Measurements from ENCODE around the gene TFAM.

Gene TFAM

GRCh38 chr10:58389024-58389423 lies 3.8 kb downstream of the TFAM start:
- Histone ChIP-seq H3K27me3 (ENCODE audit: insufficient read depth, low read length) (no peaks in the 10 kb centered on the region), H3K4me1 (ENCODE audit: insufficient read depth, low read length, severe bottlenecking) (peaks cover 24% of the 10 kb centered on the region), H2AFZ (ENCODE audit: low read length) (no peak overlapping the region), H3K9ac (ENCODE audit: low read length) (no peak overlapping the region), H3K4me3 (ENCODE audit: low read depth, low read length, poor library complexity, severe bottlenecking) (no peak overlapping the region), H3K27ac (ENCODE audit: low read depth, low read length, poor library complexity, severe bottlenecking) (no peak overlapping the region), H3K79me2 (ENCODE audit: insufficient read depth, low read length) (peaks cover 21% of the 10 kb centered on the region), H3K4me2 (ENCODE audit: low read length) (no peak overlapping the region), H4K20me1 (ENCODE audit: insufficient read depth, low read length) (no peaks in the 10 kb centered on the region), H3K9me2 (ENCODE audit: low read depth, low read length) (no peaks in the 10 kb centered on the region), H3K36me3 (ENCODE audit: insufficient read depth, low read length) (peaks cover 75% of the 10 kb centered on the region), H3K9me3 (ENCODE audit: low read length) (no peaks in the 10 kb centered on the region), H3F3A (ENCODE audit: insufficient read depth, low read length) (no peaks in the 10 kb centered on the region)
- TF ChIP-seq, protein P1, sequence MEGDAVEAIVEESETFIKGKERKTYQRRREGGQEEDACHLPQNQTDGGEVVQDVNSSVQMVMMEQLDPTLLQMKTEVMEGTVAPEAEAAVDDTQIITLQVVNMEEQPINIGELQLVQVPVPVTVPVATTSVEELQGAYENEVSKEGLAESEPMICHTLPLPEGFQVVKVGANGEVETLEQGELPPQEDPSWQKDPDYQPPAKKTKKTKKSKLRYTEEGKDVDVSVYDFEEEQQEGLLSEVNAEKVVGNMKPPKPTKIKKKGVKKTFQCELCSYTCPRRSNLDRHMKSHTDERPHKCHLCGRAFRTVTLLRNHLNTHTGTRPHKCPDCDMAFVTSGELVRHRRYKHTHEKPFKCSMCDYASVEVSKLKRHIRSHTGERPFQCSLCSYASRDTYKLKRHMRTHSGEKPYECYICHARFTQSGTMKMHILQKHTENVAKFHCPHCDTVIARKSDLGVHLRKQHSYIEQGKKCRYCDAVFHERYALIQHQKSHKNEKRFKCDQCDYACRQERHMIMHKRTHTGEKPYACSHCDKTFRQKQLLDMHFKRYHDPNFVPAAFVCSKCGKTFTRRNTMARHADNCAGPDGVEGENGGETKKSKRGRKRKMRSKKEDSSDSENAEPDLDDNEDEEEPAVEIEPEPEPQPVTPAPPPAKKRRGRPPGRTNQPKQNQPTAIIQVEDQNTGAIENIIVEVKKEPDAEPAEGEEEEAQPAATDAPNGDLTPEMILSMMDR (IDR thresholded peaks at IDR 0.05; ENCODE audit: low read length), result no peak
- no peak for TF ChIP-seq EZH2 (IDR thresholded peaks at IDR 0.05; ENCODE audit: borderline replicate concordance, low read length)

DNA sequence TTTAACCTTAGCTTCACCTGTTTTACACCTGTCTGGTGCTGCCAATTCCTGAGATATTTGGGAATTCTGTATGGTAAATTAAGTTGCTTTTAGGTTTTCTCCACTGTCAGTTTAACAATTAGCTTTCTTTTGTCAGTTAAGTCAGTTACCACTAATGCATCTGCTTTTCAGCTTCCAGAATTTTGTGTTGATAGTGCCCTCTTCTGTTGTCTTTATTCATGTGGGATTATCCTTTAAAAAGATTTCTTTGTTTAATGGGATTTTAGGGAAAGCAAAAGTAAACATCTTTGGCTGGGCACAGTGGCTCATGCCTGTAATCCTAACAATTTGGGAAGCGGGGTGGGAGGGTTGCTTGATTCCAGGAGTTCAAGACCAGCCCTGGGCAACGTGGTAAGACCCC lies 8.1 kb downstream of the TFAM start:
- Histone ChIP-seq H3K9me3 (ENCODE audit: low read length) (no peaks in the 10 kb centered on the region), H3K4me1 (ENCODE audit: insufficient read depth, low read length, severe bottlenecking) (no peaks in the 10 kb centered on the region), H3K27me3 (ENCODE audit: insufficient read depth, low read length) (no peaks in the 10 kb centered on the region), H3K79me2 (ENCODE audit: insufficient read depth, low read length) (no peaks in the 10 kb centered on the region), H3K4me2 (ENCODE audit: low read length) (no peak overlapping the region), H3K4me3 (ENCODE audit: low read depth, low read length, poor library complexity, severe bottlenecking) (no peak overlapping the region), H3K27ac (ENCODE audit: low read depth, low read length, poor library complexity, severe bottlenecking) (no peak overlapping the region), H3K9me2 (ENCODE audit: low read depth, low read length) (no peaks in the 10 kb centered on the region), H3K36me3 (ENCODE audit: insufficient read depth, low read length) (peaks cover 95% of the 10 kb centered on the region), H2AFZ (ENCODE audit: low read length) (no peak overlapping the region), H3F3A (ENCODE audit: insufficient read depth, low read length) (0 out of 2 replicates have a peak, but pooled peaks cover 3% of the 10 kb centered on the region), H4K20me1 (ENCODE audit: insufficient read depth, low read length) (no peaks in the 10 kb centered on the region), H3K9ac (ENCODE audit: low read length) (no peak overlapping the region)
- TF ChIP-seq, protein P1 (IDR thresholded peaks at IDR 0.05; ENCODE audit: low read length), result no peak
- TF ChIP-seq EZH2 (IDR thresholded peaks at IDR 0.05; ENCODE audit: borderline replicate concordance, low read length), result no peak

- peaks cover 83% of the 10 kb centered on the region for H3K36me3 ChIP-seq (ENCODE audit: insufficient read depth, low read length)
- H3K4me2 ChIP-seq (ENCODE audit: low read length), result no peak overlapping the region
- H3K4me3 ChIP-seq (ENCODE audit: low read depth, low read length, poor library complexity, severe bottlenecking), result no peak overlapping the region
- H4K20me1 ChIP-seq (ENCODE audit: insufficient read depth, low read length), result no peaks in the 10 kb centered on the region
- 0 out of 2 replicates have a peak, but pooled peaks cover 3% of the 10 kb centered on the region for H3F3A ChIP-seq (ENCODE audit: insufficient read depth, low read length)
- H3K79me2 ChIP-seq (ENCODE audit: insufficient read depth, low read length), result no peaks in the 10 kb centered on the region
- no peaks in the 10 kb centered on the region for H3K27me3 ChIP-seq (ENCODE audit: insufficient read depth, low read length)
- H3K9me2 ChIP-seq (ENCODE audit: low read depth, low read length), result no peaks in the 10 kb centered on the region
- no peaks in the 10 kb centered on the region for H3K9me3 ChIP-seq (ENCODE audit: low read length)
- H3K4me1 ChIP-seq (ENCODE audit: insufficient read depth, low read length, severe bottlenecking), result no peaks in the 10 kb centered on the region
- H3K9ac ChIP-seq (ENCODE audit: low read length), result no peak overlapping the region
- TF ChIP-seq EZH2 (IDR thresholded peaks at IDR 0.05; ENCODE audit: borderline replicate concordance, low read length), result no peak
- TF ChIP-seq, protein P1 (IDR thresholded peaks at IDR 0.05; ENCODE audit: low read length), result no peak
- no peak overlapping the region for H2AFZ ChIP-seq (ENCODE audit: low read length)
- no peak overlapping the region for H3K27ac ChIP-seq (ENCODE audit: low read depth, low read length, poor library complexity, severe bottlenecking)
These were observed 9.3 kb downstream of the TFAM start for GRCh38 chr10:58394471-58394870.
